HepG2 (cell line): Measurements from ENCODE around the gene GAS2L1. TPM values are rescaled to one million over a fixed set of nuclear protein-coding genes. Genes with fewer than 3 reads are reported as not detected.

Source experiments
- ATAC-seq: fragments of 200-7000 bp; cut with Tn5 transposase; 3 replicates; pipeline ENCODE4 v1.9.1; 2020; ENCODE audit warnings: mild to moderate bottlenecking, moderate library complexity
- BruUV-seq: library from RNA; stranded (reverse); fragments of 400-500 nt; replicated peaks from 2 replicates; lab custom pipeline; 2021; lab: Mats Ljungman, UMichigan
- CTCF ChIA-PET: fragments of 300-600 bp; formaldehyde crosslinking; extraction: SDS; loops from one replicate; lab custom pipeline; 2021; ENCODE audit warnings: low total read pairs, inconsistent platforms, low intra/inter-chr PET ratio; lab: Yijun Ruan, JAX
- POLR2A ChIA-PET: fragments of 350-600 bp; sonication (Branson Sonifier 250); formaldehyde crosslinking; loops from one replicate; lab custom pipeline; 2020; ENCODE audit warnings: antibody characterized with exemption, inconsistent platforms; lab: Yijun Ruan, JAX
- DNase-seq: peaks from one replicate; pipeline ENCODE4 v3.0.0-alpha.2; 2015; ENCODE audit warnings: low spot score
- FAIRE-seq: peaks from 3 replicates; lab custom pipeline; 2011; peaks lifted over from hg19 to GRCh38; lab: Jason Lieb, UNC
- H2AFZ ChIP-seq: one replicate; pipeline ENCODE4 v1.6.1; 2011; ENCODE audit warnings: low read length, inconsistent platforms
- H3K27ac ChIP-seq: fragments of 300-600 bp; 3 replicates; pipeline ENCODE4 v1.8.0; 2011; ENCODE audit warnings: mixed run types, mild to moderate bottlenecking, mixed read lengths, low read length, inconsistent platforms; ENCODE audit not compliant: insufficient read depth; ENCODE audit errors: extremely low read length
- H3K27me3 ChIP-seq, 2 experiments: fragments of 200-600 bp in 1 of 2; 2 replicates in 1 of 2; 3 replicates in 1 of 2; pipeline versions ENCODE4 v1.6.0 to v1.8.0; 2011; ENCODE audit warnings: low read length in 2 of 2, mild to moderate bottlenecking in 2 of 2, moderate library complexity in 2 of 2, inconsistent platforms in 1 of 2; ENCODE audit not compliant: insufficient read depth in 2 of 2, control insufficient read depth in 1 of 2
- H3K36me3 ChIP-seq, 2 experiments: fragments of 200-600 bp in 1 of 2; replicated peaks in 1 of 2; 2 replicates in 1 of 2; 3 replicates in 1 of 2; pipeline versions ENCODE4 v1.5.1 to v1.8.0; 2011; ENCODE audit warnings: low read length in 2 of 2, inconsistent platforms in 1 of 2; ENCODE audit not compliant: insufficient read depth in 2 of 2, control insufficient read depth in 1 of 2
- H3K4me1 ChIP-seq: 2 replicates; pipeline ENCODE4 v1.5.1; 2012; ENCODE audit warnings: low read length, inconsistent platforms; ENCODE audit not compliant: insufficient read depth
- H3K4me2 ChIP-seq: 2 replicates; pipeline ENCODE4 v1.6.0; 2011; ENCODE audit warnings: low read depth, low read length, inconsistent platforms
- H3K4me3 ChIP-seq, 3 experiments: fragments of 200-600 bp in 1 of 3; sonication (generic), shearing (Covaris generic) in 1 of 3; replicated peaks in 1 of 3; 2 replicates each; pipeline ENCODE4 v1.5.1; 2011 to 2016; ENCODE audit warnings: low read length in 3 of 3, inconsistent platforms in 2 of 3, low read depth in 2 of 3, mild to moderate bottlenecking in 2 of 3, control low read depth in 1 of 3, mixed read lengths in 1 of 3; ENCODE audit not compliant: insufficient read depth in 1 of 3
- H3K79me2 ChIP-seq: one replicate; pipeline ENCODE4 v1.6.1; 2011; ENCODE audit warnings: low read length, inconsistent platforms; ENCODE audit not compliant: insufficient read depth
- H3K9ac ChIP-seq: 2 replicates; pipeline ENCODE4 v1.6.0; 2011; ENCODE audit warnings: mild to moderate bottlenecking, low read depth, low read length, inconsistent platforms; ENCODE audit not compliant: insufficient read depth
- H3K9me3 ChIP-seq: 2 replicates; pipeline ENCODE4 v1.5.1; 2012; ENCODE audit warnings: mild to moderate bottlenecking, low read length
- H4K20me1 ChIP-seq: 2 replicates; pipeline ENCODE4 v1.6.0; 2011; ENCODE audit warnings: inconsistent platforms, mild to moderate bottlenecking, low read length, moderate library complexity; ENCODE audit not compliant: insufficient read depth
- GZF1 ChIP-seq: sonication (generic); formaldehyde crosslinking; IDR thresholded peaks from 2 replicates; pipeline ENCODE4 v1.5.1; 2020; ENCODE audit warnings: mild to moderate bottlenecking, missing genetic modification reagents
- HNRNPL ChIP-seq: fragments of 200-400 bp; formaldehyde crosslinking; IDR thresholded peaks from 2 replicates; pipeline ENCODE4 v1.6.1; 2017; ENCODE audit warnings: mild to moderate bottlenecking, low read depth, low read length
- PHF20 ChIP-seq: sonication (generic); formaldehyde crosslinking; IDR thresholded peaks from 2 replicates; pipeline ENCODE4 v1.5.0; 2020; ENCODE audit warnings: mild to moderate bottlenecking, missing genetic modification reagents
- SAFB2 ChIP-seq: sonication (generic); formaldehyde crosslinking; IDR thresholded peaks from 2 replicates; pipeline ENCODE4 v1.5.1; 2020; ENCODE audit warnings: missing genetic modification reagents, low read depth, mild to moderate bottlenecking, borderline replicate concordance
- ZNF713 ChIP-seq: sonication (generic); formaldehyde crosslinking; IDR thresholded peaks from 2 replicates; pipeline ENCODE4 v1.4.0; 2020; ENCODE audit warnings: mild to moderate bottlenecking, missing genetic modification reagents
- WGBS: methylation state at CpG from one replicate; pipeline ENCODE4 v1.1.6; 2017; ENCODE audit warnings: low lambda C conversion rate; 5-methylcytosine and 5-hydroxymethylcytosine counted together
- in situ Hi-C: cut with HindIII; loops from 2 replicates; pipeline ENCODE4 v1.10.0; 2017; ENCODE audit warnings: low pct_unique_long_range_greater_than_20kb; ENCODE audit not compliant: extremely low pct_ligation_motif_present
- intact Hi-C: fragments of 100-400 bp; cut with micrococcal nuclease; formaldehyde crosslinking; loops from one replicate; pipeline ENCODE4 v1.10.0; 2022; ENCODE audit not compliant: unreplicated experiment
- polyA plus RNA-seq, 8 experiments: library from polyadenylated mRNA; depleted of rRNA in 3 of 8; stranded (reverse) in 7 of 8; unstranded in 1 of 8; fragments of >200 nt; fragmentation: Illumina TruSeq in 4 of 8; extraction: Trizol in 4 of 8; gene quantifications; 2 replicates each; pipeline versions ENCODE4 v1.2.1 to v1.2.3, GENCODE V29; 2011 to 2016; ENCODE audit warnings: low read depth in 4 of 8, missing spikeins in 1 of 8, mixed read lengths in 1 of 8; ENCODE audit not compliant: insufficient read depth in 1 of 8
- total RNA-seq, 5 experiments: library from RNA; depleted of rRNA; stranded (reverse); fragments of >200 nt; fragmentation: Illumina TruSeq; extraction: Trizol; gene quantifications; 2 replicates each; pipeline ENCODE4 v1.2.3, GENCODE V29; 2016; ENCODE audit warnings: low read depth in 1 of 5
- TF ChIP-seq, protein P1 (sequence below): sonication (generic); formaldehyde crosslinking; IDR thresholded peaks from 2 replicates; pipeline ENCODE4 v1.5.0; 2020; ENCODE audit warnings: mild to moderate bottlenecking, missing genetic modification reagents, moderate library complexity
- TF ChIP-seq, protein P2 (sequence below), 2 experiments: fragments of 450-650 bp in 1 of 2; sonication (generic) in 1 of 2; formaldehyde crosslinking in 1 of 2; IDR thresholded peaks; 2 replicates each; pipeline versions ENCODE4 v1.6.1 to v1.8.0; 2016 to 2022; ENCODE audit warnings: antibody characterized with exemption in 1 of 2, mild to moderate bottlenecking in 1 of 2, missing genetic modification reagents in 1 of 2
- TF ChIP-seq, protein P3 (sequence below): sonication (generic); formaldehyde crosslinking; IDR thresholded peaks from 2 replicates; pipeline ENCODE4 v1.5.1; 2020; ENCODE audit warnings: mild to moderate bottlenecking, missing genetic modification reagents, moderate library complexity

The GAS2L1 gene
- total and polyA plus RNA-seq, 2 of the 13 experiments (the other 11 are each of a cell fraction or from before 2014, with no cell fraction given), result 1.8 to 3.3 TPM

DNA sequence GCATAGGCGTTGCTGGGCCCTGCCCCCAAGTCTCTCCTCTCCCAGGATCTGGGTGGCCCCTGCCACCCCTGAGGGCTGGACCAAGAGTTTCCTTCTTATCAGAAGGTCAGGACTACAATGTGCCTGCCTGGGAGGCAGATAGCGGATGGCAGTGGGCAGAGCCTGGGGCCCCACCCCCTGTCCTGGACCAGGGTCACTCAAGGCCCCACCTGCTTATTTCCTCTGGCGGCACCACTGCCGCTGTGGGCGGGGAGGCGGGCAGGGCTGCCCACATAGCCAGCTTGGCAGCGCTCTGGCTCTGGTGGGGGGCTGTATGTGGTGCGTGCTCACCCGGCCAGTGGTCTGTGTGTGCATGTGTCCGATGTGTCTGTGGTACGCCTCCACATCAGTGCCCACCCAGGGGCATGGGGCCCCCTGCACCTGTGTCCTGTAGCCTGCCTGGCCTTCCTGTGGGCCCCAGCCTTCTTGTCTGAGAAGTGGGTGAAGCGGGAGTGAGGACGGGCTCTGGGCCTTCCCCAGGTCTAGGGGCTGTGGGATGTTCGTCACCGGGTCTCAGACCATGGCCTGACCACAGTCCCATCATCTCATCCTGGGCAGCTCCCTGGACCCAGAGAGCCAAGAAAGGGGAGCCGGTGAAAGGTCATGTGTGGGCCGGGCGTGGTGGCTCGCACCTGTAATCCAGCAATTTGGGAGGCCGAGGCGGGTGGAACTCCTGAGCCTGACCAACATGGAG lies 3.0 kb downstream of the GAS2L1 start:
- Histone ChIP-seq H3K4me3 (peak overlapping the region in 1 of 3 experiments; percentile 18; a peak in 1 of 6 replicates), H3K36me3 (no peaks in the 10 kb centered on the region), H3K27ac (no peak overlapping the region), H3K79me2 (no peaks in the 10 kb centered on the region), H2AFZ (no peak overlapping the region), H3K9ac (no peak overlapping the region), H3K27me3 (peaks cover 2 to 15% of the 10 kb centered on the region in 2 experiments; a peak in 4 of 5 replicates), H3K4me2 (no peak overlapping the region), H3K4me1 (peaks cover 64% of the 10 kb centered on the region), H4K20me1 (no peaks in the 10 kb centered on the region), H3K9me3 (no peaks in the 10 kb centered on the region)
- WGBS, result 64% methylated on average over 6 of the region's 21 CpGs
- ATAC-seq, result peak; percentile 1; the same call in 1 of the 3 replicates
- in situ Hi-C loops, result loop anchor here (5.0 kb wide), 1 partner anchor 48 kb away; no protein-coding TSS in a partner anchor
- CTCF ChIA-PET, result no interaction called here
- no peak for DNase-seq
- POLR2A ChIA-PET, result no interaction called here
- BruUV-seq, result no TSS peak
- intact Hi-C loops, result no loop called here
- no peak for FAIRE-seq
- TF ChIP-seq SAFB2 (no peak), ZNF713 (CRISPR knock-in tag) (no peak), PHF20 (CRISPR knock-in tag) (no peak), HNRNPL (peak; percentile 96), GZF1 (CRISPR knock-in tag) (no peak)
- TF ChIP-seq, protein P1, sequence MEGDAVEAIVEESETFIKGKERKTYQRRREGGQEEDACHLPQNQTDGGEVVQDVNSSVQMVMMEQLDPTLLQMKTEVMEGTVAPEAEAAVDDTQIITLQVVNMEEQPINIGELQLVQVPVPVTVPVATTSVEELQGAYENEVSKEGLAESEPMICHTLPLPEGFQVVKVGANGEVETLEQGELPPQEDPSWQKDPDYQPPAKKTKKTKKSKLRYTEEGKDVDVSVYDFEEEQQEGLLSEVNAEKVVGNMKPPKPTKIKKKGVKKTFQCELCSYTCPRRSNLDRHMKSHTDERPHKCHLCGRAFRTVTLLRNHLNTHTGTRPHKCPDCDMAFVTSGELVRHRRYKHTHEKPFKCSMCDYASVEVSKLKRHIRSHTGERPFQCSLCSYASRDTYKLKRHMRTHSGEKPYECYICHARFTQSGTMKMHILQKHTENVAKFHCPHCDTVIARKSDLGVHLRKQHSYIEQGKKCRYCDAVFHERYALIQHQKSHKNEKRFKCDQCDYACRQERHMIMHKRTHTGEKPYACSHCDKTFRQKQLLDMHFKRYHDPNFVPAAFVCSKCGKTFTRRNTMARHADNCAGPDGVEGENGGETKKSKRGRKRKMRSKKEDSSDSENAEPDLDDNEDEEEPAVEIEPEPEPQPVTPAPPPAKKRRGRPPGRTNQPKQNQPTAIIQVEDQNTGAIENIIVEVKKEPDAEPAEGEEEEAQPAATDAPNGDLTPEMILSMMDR (CRISPR knock-in tag), result no peak
- TF ChIP-seq, protein P2, sequence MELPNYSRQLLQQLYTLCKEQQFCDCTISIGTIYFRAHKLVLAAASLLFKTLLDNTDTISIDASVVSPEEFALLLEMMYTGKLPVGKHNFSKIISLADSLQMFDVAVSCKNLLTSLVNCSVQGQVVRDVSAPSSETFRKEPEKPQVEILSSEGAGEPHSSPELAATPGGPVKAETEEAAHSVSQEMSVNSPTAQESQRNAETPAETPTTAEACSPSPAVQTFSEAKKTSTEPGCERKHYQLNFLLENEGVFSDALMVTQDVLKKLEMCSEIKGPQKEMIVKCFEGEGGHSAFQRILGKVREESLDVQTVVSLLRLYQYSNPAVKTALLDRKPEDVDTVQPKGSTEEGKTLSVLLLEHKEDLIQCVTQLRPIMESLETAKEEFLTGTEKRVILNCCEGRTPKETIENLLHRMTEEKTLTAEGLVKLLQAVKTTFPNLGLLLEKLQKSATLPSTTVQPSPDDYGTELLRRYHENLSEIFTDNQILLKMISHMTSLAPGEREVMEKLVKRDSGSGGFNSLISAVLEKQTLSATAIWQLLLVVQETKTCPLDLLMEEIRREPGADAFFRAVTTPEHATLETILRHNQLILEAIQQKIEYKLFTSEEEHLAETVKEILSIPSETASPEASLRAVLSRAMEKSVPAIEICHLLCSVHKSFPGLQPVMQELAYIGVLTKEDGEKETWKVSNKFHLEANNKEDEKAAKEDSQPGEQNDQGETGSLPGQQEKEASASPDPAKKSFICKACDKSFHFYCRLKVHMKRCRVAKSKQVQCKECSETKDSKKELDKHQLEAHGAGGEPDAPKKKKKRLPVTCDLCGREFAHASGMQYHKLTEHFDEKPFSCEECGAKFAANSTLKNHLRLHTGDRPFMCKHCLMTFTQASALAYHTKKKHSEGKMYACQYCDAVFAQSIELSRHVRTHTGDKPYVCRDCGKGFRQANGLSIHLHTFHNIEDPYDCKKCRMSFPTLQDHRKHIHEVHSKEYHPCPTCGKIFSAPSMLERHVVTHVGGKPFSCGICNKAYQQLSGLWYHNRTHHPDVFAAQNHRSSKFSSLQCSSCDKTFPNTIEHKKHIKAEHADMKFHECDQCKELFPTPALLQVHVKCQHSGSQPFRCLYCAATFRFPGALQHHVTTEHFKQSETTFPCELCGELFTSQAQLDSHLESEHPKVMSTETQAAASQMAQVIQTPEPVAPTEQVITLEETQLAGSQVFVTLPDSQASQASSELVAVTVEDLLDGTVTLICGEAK (IDR thresholded peaks at IDR 0.05), result no peak
- TF ChIP-seq, protein P2 (CRISPR knock-in tag; IDR thresholded peaks at IDR 0.05), result no peak
- TF ChIP-seq, protein P3, sequence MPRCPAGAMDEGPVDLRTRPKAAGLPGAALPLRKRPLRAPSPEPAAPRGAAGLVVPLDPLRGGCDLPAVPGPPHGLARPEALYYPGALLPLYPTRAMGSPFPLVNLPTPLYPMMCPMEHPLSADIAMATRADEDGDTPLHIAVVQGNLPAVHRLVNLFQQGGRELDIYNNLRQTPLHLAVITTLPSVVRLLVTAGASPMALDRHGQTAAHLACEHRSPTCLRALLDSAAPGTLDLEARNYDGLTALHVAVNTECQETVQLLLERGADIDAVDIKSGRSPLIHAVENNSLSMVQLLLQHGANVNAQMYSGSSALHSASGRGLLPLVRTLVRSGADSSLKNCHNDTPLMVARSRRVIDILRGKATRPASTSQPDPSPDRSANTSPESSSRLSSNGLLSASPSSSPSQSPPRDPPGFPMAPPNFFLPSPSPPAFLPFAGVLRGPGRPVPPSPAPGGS (CRISPR knock-in tag), result no peak
